H9 (cell line): ENCODE measurements around the gene MACROD1. TPM values are rescaled to one million over a fixed set of nuclear protein-coding genes. Genes with fewer than 3 reads are reported as not detected.
A peak's percentile ranks its signal among the peaks of the same experiment; 100 is the strongest.

Experiments
- DNase-seq: peaks from one replicate; pipeline ENCODE4 v3.0.0-alpha.2; 2017
- H2AFZ ChIP-seq: one replicate; pipeline ENCODE4 v1.6.1; 2013; ENCODE audit warnings: mild to moderate bottlenecking, low read length, control low read depth, moderate library complexity
- H2AK5ac ChIP-seq: 2 replicates; pipeline ENCODE4 v1.6.1; 2013; ENCODE audit warnings: low read length, control low read depth, mixed read lengths; ENCODE audit not compliant: insufficient read length
- H2BK120ac ChIP-seq: one replicate; pipeline ENCODE4 v1.6.1; 2013; ENCODE audit warnings: low read depth, mild to moderate bottlenecking, low read length, control low read depth, inconsistent platforms; ENCODE audit not compliant: poor library complexity, severe bottlenecking
- H2BK12ac ChIP-seq: 2 replicates; pipeline ENCODE4 v1.6.1; 2013; ENCODE audit warnings: low read length, control low read depth, mixed read lengths, low read depth; ENCODE audit not compliant: insufficient read length
- H2BK15ac ChIP-seq: 2 replicates; pipeline ENCODE4 v1.6.1; 2013; ENCODE audit warnings: low read depth, low read length, control low read depth
- H2BK20ac ChIP-seq: one replicate; pipeline ENCODE4 v1.6.1; 2013; ENCODE audit warnings: low read depth, mild to moderate bottlenecking, low read length, control low read depth, inconsistent platforms; ENCODE audit not compliant: poor library complexity, severe bottlenecking
- H2BK5ac ChIP-seq: 2 replicates; pipeline ENCODE4 v1.6.1; 2013; ENCODE audit warnings: low read length, control low read depth, mixed read lengths; ENCODE audit not compliant: insufficient read length
- H3K14ac ChIP-seq: 2 replicates; pipeline ENCODE4 v1.6.1; 2013; ENCODE audit warnings: low read length, control low read depth; ENCODE audit not compliant: insufficient read depth
- H3K18ac ChIP-seq: 2 replicates; pipeline ENCODE4 v1.6.1; 2013; ENCODE audit warnings: low read depth, mild to moderate bottlenecking, mixed read lengths, low read length, control low read depth; ENCODE audit not compliant: insufficient read length
- H3K23ac ChIP-seq: 2 replicates; pipeline ENCODE4 v1.6.1; 2013; ENCODE audit warnings: low read length, control low read depth, mixed read lengths, low read depth; ENCODE audit not compliant: insufficient read length
- H3K23me2 ChIP-seq: 2 replicates; pipeline ENCODE4 v1.6.1; 2013; ENCODE audit warnings: low read depth, mild to moderate bottlenecking, mixed read lengths, low read length, control low read depth; ENCODE audit not compliant: insufficient read length, poor library complexity, severe bottlenecking
- H3K27ac ChIP-seq: 2 replicates; pipeline ENCODE4 v1.5.1; 2013; ENCODE audit warnings: low read length, control low read depth, mixed read lengths, low read depth; ENCODE audit not compliant: insufficient read length
- H3K27me3 ChIP-seq: 2 replicates; pipeline ENCODE4 v1.6.1; 2013; ENCODE audit warnings: low read length, control low read depth, inconsistent platforms; ENCODE audit not compliant: insufficient read depth
- H3K4ac ChIP-seq: 2 replicates; pipeline ENCODE4 v1.6.1; 2013; ENCODE audit warnings: low read depth, mild to moderate bottlenecking, control low read depth, inconsistent platforms, low read length, moderate library complexity
- H3K4me1 ChIP-seq: 2 replicates; pipeline ENCODE4 v1.6.1; 2013; ENCODE audit warnings: low read length, control low read depth, inconsistent platforms; ENCODE audit not compliant: insufficient read depth
- H3K4me2 ChIP-seq: 2 replicates; pipeline ENCODE4 v1.6.1; 2013; ENCODE audit warnings: low read length, control low read depth, mixed read lengths; ENCODE audit not compliant: insufficient read length, insufficient read depth
- H3K56ac ChIP-seq: 2 replicates; pipeline ENCODE4 v1.6.1; 2013; ENCODE audit warnings: low read depth, mild to moderate bottlenecking, mixed read lengths, low read length, control low read depth; ENCODE audit not compliant: insufficient read length
- H3K79me1 ChIP-seq: 2 replicates; pipeline ENCODE4 v1.6.1; 2013; ENCODE audit warnings: low read depth, mild to moderate bottlenecking, moderate library complexity, low read length, control low read depth, inconsistent platforms; ENCODE audit not compliant: insufficient read depth, poor library complexity, severe bottlenecking
- H3K79me2 ChIP-seq: 2 replicates; pipeline ENCODE4 v1.6.1; 2013; ENCODE audit warnings: low read length, control low read depth, inconsistent platforms; ENCODE audit not compliant: insufficient read depth
- H3K9ac ChIP-seq: 2 replicates; pipeline ENCODE4 v1.6.1; 2013; ENCODE audit warnings: low read length, control low read depth, mixed read lengths; ENCODE audit not compliant: insufficient read length; ENCODE audit errors: extremely low read depth
- H3K9me3 ChIP-seq: one replicate; pipeline ENCODE4 v1.6.1; 2013; ENCODE audit warnings: low read depth, low read length, inconsistent platforms; ENCODE audit not compliant: control insufficient read depth
- H3T11ph ChIP-seq: one replicate; pipeline ENCODE4 v1.6.1; 2013; ENCODE audit warnings: mild to moderate bottlenecking, low read length, control low read depth, inconsistent platforms
- H4K20me1 ChIP-seq: one replicate; pipeline ENCODE4 v1.6.1; 2013; ENCODE audit not compliant: control insufficient read depth, insufficient read length, insufficient read depth
- H4K5ac ChIP-seq: 2 replicates; pipeline ENCODE4 v1.6.1; 2013; ENCODE audit warnings: low read depth, mild to moderate bottlenecking, mixed read lengths, low read length, control low read depth; ENCODE audit not compliant: insufficient read length
- H4K8ac ChIP-seq: replicated peaks from 2 replicates; pipeline ENCODE4 v1.6.1; 2013; ENCODE audit warnings: low read length, control low read depth, mixed read lengths, low read depth; ENCODE audit not compliant: insufficient read length
- H4K91ac ChIP-seq: 2 replicates; pipeline ENCODE4 v1.6.1; 2013; ENCODE audit warnings: low read depth, mild to moderate bottlenecking, moderate library complexity, mixed read lengths, low read length, control low read depth; ENCODE audit not compliant: insufficient read length
- H3K27ac Mint-ChIP-seq, 3 experiments: 2 replicates in 2 of 3; 3 replicates in 1 of 3; pipeline ENCODE4 v1.8.0; 2020 to 2021; ENCODE audit warnings: mixed read lengths in 3 of 3, mild to moderate bottlenecking in 1 of 3, moderate library complexity in 1 of 3
- H3K27me3 Mint-ChIP-seq: 2 replicates; pipeline ENCODE4 v1.8.0; 2021; ENCODE audit warnings: low read depth, mild to moderate bottlenecking, moderate library complexity, mixed read lengths
- H3K36me3 Mint-ChIP-seq, 3 experiments: 2 replicates in 2 of 3; 3 replicates in 1 of 3; pipeline ENCODE4 v1.8.0; 2020 to 2021; ENCODE audit warnings: low read depth in 3 of 3, mixed read lengths in 3 of 3; ENCODE audit not compliant: insufficient read depth in 1 of 3
- H3K4me1 Mint-ChIP-seq, 2 experiments: 2 replicates each; pipeline ENCODE4 v1.8.0; 2020; ENCODE audit warnings: mixed read lengths in 2 of 2
- H3K4me3 Mint-ChIP-seq, 2 experiments: 2 replicates in 1 of 2; 3 replicates in 1 of 2; pipeline ENCODE4 v1.8.0; 2020 to 2021; ENCODE audit warnings: mild to moderate bottlenecking in 2 of 2, mixed read lengths in 2 of 2, moderate library complexity in 1 of 2
- H3K9me3 Mint-ChIP-seq, 2 experiments: 2 replicates in 1 of 2; 3 replicates in 1 of 2; pipeline ENCODE4 v1.8.0; 2020; ENCODE audit warnings: mild to moderate bottlenecking in 2 of 2, mixed read lengths in 2 of 2, moderate library complexity in 1 of 2
- WGBS: extraction: QIAGEN DNeasy Blood & Tissue Kit; methylation state at CpG from one replicate; pipeline ENCODE4 v1.1.7; 2013; ENCODE audit warnings: missing lambda C conversion rate, low lambda C conversion rate, mixed read lengths; ENCODE audit not compliant: insufficient read length; ENCODE audit errors: extremely low coverage; 5-methylcytosine and 5-hydroxymethylcytosine counted together
- total RNA-seq: library from RNA; stranded (reverse); gene quantifications from 2 replicates; pipeline ENCODE4 v1.2.1, GENCODE V29; 2021
- TF ChIP-seq, protein P1 (sequence below): fragments of 200-600 bp; sonication (generic); conservative IDR thresholded peaks from 3 replicates; pipeline ENCODE4 v1.8.0; 2021; ENCODE audit warnings: antibody characterized with exemption, mild to moderate bottlenecking

Gene MACROD1
- total RNA-seq, 1 experiment from 2014 or later = 21.2 TPM

DNA sequence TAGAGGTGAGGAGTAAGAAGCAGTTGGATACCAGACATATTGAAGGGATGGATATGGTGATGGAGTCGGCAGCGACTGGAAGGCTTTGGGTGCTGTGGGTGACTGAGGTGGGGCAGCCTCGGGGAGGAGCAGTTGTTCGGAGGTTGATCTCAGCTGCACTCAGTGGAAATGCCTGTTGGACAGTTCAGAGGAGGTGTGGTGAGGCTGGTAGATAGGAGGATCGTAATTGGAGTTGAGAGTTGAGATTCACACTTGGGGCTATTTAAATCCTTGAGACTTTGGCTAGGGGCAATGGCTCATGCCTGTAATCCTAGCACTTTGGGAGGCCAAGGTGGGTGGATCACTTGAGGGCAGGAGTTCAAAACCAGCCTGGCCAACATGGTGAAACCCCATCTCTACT lies 172.8 kb downstream of the MACROD1 start:
- no peak overlapping the region for H4K5ac ChIP-seq

More for the DNA sequence above, 172.8 kb downstream of the MACROD1 start:
- DNase-seq = no peak
- Histone ChIP-seq H3K4me2 (no peak overlapping the region), H3K9ac (no peak overlapping the region), H3K79me2 (no peaks in the 10 kb centered on the region; the same call in 1 of the 2 replicates), H4K20me1 (no peaks in the 10 kb centered on the region), H3K56ac (no peak overlapping the region), H3K9me3 (no peaks in the 10 kb centered on the region), H2BK12ac (no peak overlapping the region), H3K23ac (no peak overlapping the region), H3K79me1 (peaks cover 12% of the 10 kb centered on the region), H4K91ac (no peak overlapping the region), H3T11ph (no peak overlapping the region), H2BK20ac (no peak overlapping the region), H3K18ac (no peak overlapping the region), H3K14ac (no peak overlapping the region), H4K8ac (no peak overlapping the region), H2AK5ac (no peak overlapping the region), H2AFZ (no peak overlapping the region), H3K23me2 (no peaks in the 10 kb centered on the region), H3K27ac (no peak overlapping the region), H2BK15ac (no peak overlapping the region), H3K27me3 (no peaks in the 10 kb centered on the region), H2BK120ac (no peak overlapping the region), H3K4ac (no peak overlapping the region), H3K4me1 (no peaks in the 10 kb centered on the region), H2BK5ac (no peak overlapping the region)
- Mint-ChIP-seq H3K4me3 (no peak overlapping the region), H3K27ac (peak overlapping the region in 1 of 3 experiments; percentile 45; a peak in 3 of 7 replicates), H3K9me3 (no peaks in the 10 kb centered on the region; a peak in 1 of 5 replicates), H3K36me3 (peaks cover 52 to 89% (median 83%) of the 10 kb centered on the region in 3 experiments; a peak in 6 of 7 replicates), H3K4me1 (peaks cover 2 to 8% of the 10 kb centered on the region in 2 experiments), H3K27me3 (no peaks in the 10 kb centered on the region)
- TF ChIP-seq, protein P1, sequence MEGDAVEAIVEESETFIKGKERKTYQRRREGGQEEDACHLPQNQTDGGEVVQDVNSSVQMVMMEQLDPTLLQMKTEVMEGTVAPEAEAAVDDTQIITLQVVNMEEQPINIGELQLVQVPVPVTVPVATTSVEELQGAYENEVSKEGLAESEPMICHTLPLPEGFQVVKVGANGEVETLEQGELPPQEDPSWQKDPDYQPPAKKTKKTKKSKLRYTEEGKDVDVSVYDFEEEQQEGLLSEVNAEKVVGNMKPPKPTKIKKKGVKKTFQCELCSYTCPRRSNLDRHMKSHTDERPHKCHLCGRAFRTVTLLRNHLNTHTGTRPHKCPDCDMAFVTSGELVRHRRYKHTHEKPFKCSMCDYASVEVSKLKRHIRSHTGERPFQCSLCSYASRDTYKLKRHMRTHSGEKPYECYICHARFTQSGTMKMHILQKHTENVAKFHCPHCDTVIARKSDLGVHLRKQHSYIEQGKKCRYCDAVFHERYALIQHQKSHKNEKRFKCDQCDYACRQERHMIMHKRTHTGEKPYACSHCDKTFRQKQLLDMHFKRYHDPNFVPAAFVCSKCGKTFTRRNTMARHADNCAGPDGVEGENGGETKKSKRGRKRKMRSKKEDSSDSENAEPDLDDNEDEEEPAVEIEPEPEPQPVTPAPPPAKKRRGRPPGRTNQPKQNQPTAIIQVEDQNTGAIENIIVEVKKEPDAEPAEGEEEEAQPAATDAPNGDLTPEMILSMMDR = no peak
- no CpG with 5 or more reads among the region's 5 CpGs for WGBS
